OCI-LY1 (cell line): ENCODE results near the gene CPNE7.

Source experiments
- H2AFZ ChIP-seq: fragments of 200-600 bp; sonication (generic), shearing (Covaris generic); 2 replicates; pipeline ENCODE4 v1.6.0; 2014; ENCODE audit warnings: antibody characterized with exemption, mild to moderate bottlenecking, low read length
- H3F3A ChIP-seq: fragments of 200-600 bp; sonication (generic), shearing (Covaris generic); 2 replicates; pipeline ENCODE4 v1.6.0; 2014; ENCODE audit warnings: mild to moderate bottlenecking, antibody characterized with exemption, low read length, moderate library complexity; ENCODE audit not compliant: insufficient read depth
- H3K27ac ChIP-seq: fragments of 200-600 bp; sonication (generic); 2 replicates; pipeline ENCODE4 v1.5.1; 2014; ENCODE audit warnings: low read length, mixed run types, mild to moderate bottlenecking, low read depth; ENCODE audit not compliant: poor library complexity, severe bottlenecking
- H3K27me3 ChIP-seq: fragments of 200-600 bp; sonication (generic); 2 replicates; pipeline ENCODE4 v1.6.0; 2014; ENCODE audit warnings: antibody characterized with exemption, mild to moderate bottlenecking, low read length, moderate library complexity; ENCODE audit not compliant: insufficient read depth
- H3K36me3 ChIP-seq: fragments of 200-600 bp; sonication (generic); 2 replicates; pipeline ENCODE4 v1.6.1; 2014; ENCODE audit warnings: mild to moderate bottlenecking, antibody characterized with exemption, low read length, moderate library complexity, mixed read lengths; ENCODE audit not compliant: insufficient read depth
- H3K4me1 ChIP-seq: fragments of 200-600 bp; sonication (generic); 2 replicates; pipeline ENCODE4 v1.5.1; 2014; ENCODE audit warnings: mild to moderate bottlenecking, low read length, moderate library complexity; ENCODE audit not compliant: insufficient read depth, severe bottlenecking
- H3K4me2 ChIP-seq: fragments of 200-600 bp; sonication (generic), shearing (Covaris generic); 2 replicates; pipeline ENCODE4 v1.6.1; 2014; ENCODE audit warnings: low read length
- H3K4me3 ChIP-seq: fragments of 200-600 bp; sonication (generic); 2 replicates; pipeline ENCODE4 v1.5.1; 2014; ENCODE audit warnings: low read length, low read depth, mild to moderate bottlenecking, mixed read lengths; ENCODE audit not compliant: poor library complexity, severe bottlenecking
- H3K79me2 ChIP-seq: fragments of 200-600 bp; shearing (Covaris generic); 2 replicates; pipeline ENCODE4 v1.6.1; 2016; ENCODE audit warnings: mixed run types, low read length, mixed read lengths; ENCODE audit not compliant: insufficient read depth
- H3K9ac ChIP-seq: fragments of 200-600 bp; sonication (generic), shearing (Covaris generic); 2 replicates; pipeline ENCODE4 v1.6.1; 2014; ENCODE audit warnings: mild to moderate bottlenecking, low read length, mixed read lengths
- H3K9me2 ChIP-seq: fragments of 200-600 bp; sonication (generic), shearing (Covaris generic); 2 replicates; pipeline ENCODE4 v1.6.1; 2014; ENCODE audit warnings: low read depth, mild to moderate bottlenecking, low read length, mixed read lengths
- H3K9me3 ChIP-seq: fragments of 200-600 bp; shearing (Covaris generic); 2 replicates; pipeline ENCODE4 v1.6.1; 2014; ENCODE audit warnings: low read length, mixed read lengths
- H4K20me1 ChIP-seq: fragments of 200-600 bp; sonication (generic), shearing (Covaris generic); 2 replicates; pipeline ENCODE4 v1.6.0; 2016; ENCODE audit warnings: mild to moderate bottlenecking, low read length; ENCODE audit not compliant: insufficient read depth
- CTCF ChIP-seq: fragments of 200-600 bp; sonication (generic), shearing (Covaris generic); IDR thresholded peaks from 2 replicates; pipeline ENCODE4 v1.5.1; 2017; ENCODE audit warnings: mild to moderate bottlenecking, antibody characterized with exemption, low read length, moderate library complexity, mixed read lengths
- EZH2 ChIP-seq: fragments of 200-600 bp; sonication (generic), shearing (Covaris generic); IDR thresholded peaks from 2 replicates; pipeline ENCODE4 v1.8.0; 2017; ENCODE audit warnings: borderline replicate concordance, mixed run types, mild to moderate bottlenecking, antibody characterized with exemption, low read length, moderate library complexity, mixed read lengths

CPNE7 gene

GRCh38 chr16:89563639-89564392, 11.7 kb upstream of the CPNE7 start:
- Histone ChIP-seq H3K4me2 (peak overlapping the region; percentile 92), H3K9me3 (no peaks in the 10 kb centered on the region), H3K9ac (no peak overlapping the region; the same call in 1 of the 2 replicates), H3F3A (peaks cover 31% of the 10 kb centered on the region), H3K36me3 (peaks cover 43% of the 10 kb centered on the region), H4K20me1 (no peaks in the 10 kb centered on the region), H3K27ac (no peak overlapping the region), H3K79me2 (peaks cover 4% of the 10 kb centered on the region; the same call in 1 of the 2 replicates), H3K4me1 (peaks cover 53% of the 10 kb centered on the region), H3K9me2 (no peaks in the 10 kb centered on the region), H3K27me3 (no peaks in the 10 kb centered on the region), H3K4me3 (peak overlapping the region; percentile 99), H2AFZ (no peak overlapping the region)
- no peak for TF ChIP-seq EZH2
- TF ChIP-seq CTCF: no peak

GRCh38 chr16:89564476-89565255, 10.9 kb upstream of the CPNE7 start:
- Histone ChIP-seq H3K79me2 (peaks cover 4% of the 10 kb centered on the region; the same call in 1 of the 2 replicates), H2AFZ (no peak overlapping the region), H4K20me1 (no peaks in the 10 kb centered on the region), H3K9ac (no peak overlapping the region; the same call in 1 of the 2 replicates), H3K4me2 (peak overlapping the region; percentile 92), H3K9me2 (no peaks in the 10 kb centered on the region), H3K36me3 (peaks cover 43% of the 10 kb centered on the region), H3K27ac (no peak overlapping the region), H3F3A (peaks cover 31% of the 10 kb centered on the region), H3K4me3 (peak overlapping the region; percentile 99), H3K4me1 (peaks cover 49% of the 10 kb centered on the region), H3K9me3 (no peaks in the 10 kb centered on the region), H3K27me3 (peaks cover 4% of the 10 kb centered on the region; the same call in 1 of the 2 replicates)
- TF ChIP-seq CTCF (no peak), EZH2 (no peak)

- H3F3A ChIP-seq: peaks cover 31% of the 10 kb centered on the region
- H3K4me3 ChIP-seq: peak overlapping the region; percentile 8
- H3K4me2 ChIP-seq: peak overlapping the region; percentile 92
These were observed 10.4 kb upstream of the CPNE7 start for GRCh38 chr16:89565256-89565505.

More at GRCh38 chr16:89565256-89565505, 10.4 kb upstream of the CPNE7 start:
- H3K27ac ChIP-seq: no peak overlapping the region
- TF ChIP-seq CTCF: no peak
- no peak for TF ChIP-seq EZH2
- H3K36me3 ChIP-seq: peaks cover 43% of the 10 kb centered on the region
- peaks cover 4% of the 10 kb centered on the region; the same call in 1 of the 2 replicates for H3K79me2 ChIP-seq
- no peaks in the 10 kb centered on the region for H3K9me2 ChIP-seq
- peaks cover 47% of the 10 kb centered on the region for H3K4me1 ChIP-seq
- H3K9me3 ChIP-seq: no peaks in the 10 kb centered on the region
- no peak overlapping the region for H3K9ac ChIP-seq
- H2AFZ ChIP-seq: no peak overlapping the region
- H4K20me1 ChIP-seq: no peaks in the 10 kb centered on the region
- peaks cover 4% of the 10 kb centered on the region; the same call in 1 of the 2 replicates for H3K27me3 ChIP-seq
